Cerebellar nuclear complex (tissue), 1 donor: ENCODE measurements around the gene PTBP3.
A peak's percentile ranks its signal among the peaks of the same experiment; 100 is the strongest.
"Not testable (repeated sequence)": the region's sequence is repeated elsewhere in the genome, so short reads cannot be mapped to it uniquely, and the experiment has no call there.

Experiments
- DNase-seq, 2 experiments: peaks; one replicate each; lab custom pipeline; 2025; lab: John Stamatoyannopoulos, UW

PTBP3 gene

GRCh38 chr9:112332977-112333638, at the start of gene PTBP3:
TSS of gene PTBP3 (minus strand) at chr9:112333619. CDS start at chr9:112297865, 35,754 bp downstream.
- peak; percentile 11 to 26 for DNase-seq

GRCh38 chr9:112382501-112383364, 49.3 kb upstream of the PTBP3 start:
- DNase-seq = no peak

GRCh38 chr9:112382066-112382465, 48.6 kb upstream of the PTBP3 start:
- no peak for DNase-seq

- DNase-seq = no peak
Measured at GRCh38 chr9:112380825-112381221, 47.4 kb upstream of the PTBP3 start.

- peak in 1 of 2 experiments; percentile 25 for DNase-seq
Measured at GRCh38 chr9:112380102-112380824, 46.8 kb upstream of the PTBP3 start, which contains the start of gene HSDL2. TSS of gene HSDL2 (plus strand) at chr9:112380108. CDS start at chr9:112380164, 56 bp downstream.

GRCh38 chr9:112379177-112380101, 46.0 kb upstream of the PTBP3 start:
- peak; percentile 66 to 87 for DNase-seq

GRCh38 chr9:112378328-112379176, 45.1 kb upstream of the PTBP3 start:
- DNase-seq = peak in 1 of 2 experiments; percentile 1

- DNase-seq = no peak
Measured at GRCh38 chr9:112377684-112378327, 44.4 kb upstream of the PTBP3 start.

GRCh38 chr9:112377087-112377486, 43.7 kb upstream of the PTBP3 start:
- DNase-seq = no peak

GRCh38 chr9:112375361-112375760, 41.9 kb upstream of the PTBP3 start:
- DNase-seq = no peak

- not testable (repeated sequence) for DNase-seq
Measured at GRCh38 chr9:112374232-112374631, 40.8 kb upstream of the PTBP3 start.

GRCh38 chr9:112373666-112374065, 40.2 kb upstream of the PTBP3 start:
- not testable (repeated sequence) for DNase-seq

GRCh38 chr9:112371060-112371459, 37.6 kb upstream of the PTBP3 start:
- no peak for DNase-seq

GRCh38 chr9:112369817-112370216, 36.4 kb upstream of the PTBP3 start:
- DNase-seq = no peak

GRCh38 chr9:112367465-112367864, 34.0 kb upstream of the PTBP3 start:
- no peak for DNase-seq

- no peak for DNase-seq
Measured at GRCh38 chr9:112366591-112366990, 33.2 kb upstream of the PTBP3 start.

GRCh38 chr9:112365257-112365656, 31.8 kb upstream of the PTBP3 start:
- not testable (repeated sequence) for DNase-seq

GRCh38 chr9:112364761-112365160, 31.3 kb upstream of the PTBP3 start:
- DNase-seq = no peak

- DNase-seq = peak in 1 of 2 experiments; percentile 3
Measured at GRCh38 chr9:112361601-112362000, 28.2 kb upstream of the PTBP3 start.
